Inferior parietal cortex (tissue), 1 donor: Measurements from ENCODE around the gene CCDC82.

Experiments used
- DNase-seq: peaks from one replicate; pipeline ENCODE4 v3.0.0-alpha.2; 2016; ENCODE audit errors: extremely low spot score

The CCDC82 gene

DNA sequence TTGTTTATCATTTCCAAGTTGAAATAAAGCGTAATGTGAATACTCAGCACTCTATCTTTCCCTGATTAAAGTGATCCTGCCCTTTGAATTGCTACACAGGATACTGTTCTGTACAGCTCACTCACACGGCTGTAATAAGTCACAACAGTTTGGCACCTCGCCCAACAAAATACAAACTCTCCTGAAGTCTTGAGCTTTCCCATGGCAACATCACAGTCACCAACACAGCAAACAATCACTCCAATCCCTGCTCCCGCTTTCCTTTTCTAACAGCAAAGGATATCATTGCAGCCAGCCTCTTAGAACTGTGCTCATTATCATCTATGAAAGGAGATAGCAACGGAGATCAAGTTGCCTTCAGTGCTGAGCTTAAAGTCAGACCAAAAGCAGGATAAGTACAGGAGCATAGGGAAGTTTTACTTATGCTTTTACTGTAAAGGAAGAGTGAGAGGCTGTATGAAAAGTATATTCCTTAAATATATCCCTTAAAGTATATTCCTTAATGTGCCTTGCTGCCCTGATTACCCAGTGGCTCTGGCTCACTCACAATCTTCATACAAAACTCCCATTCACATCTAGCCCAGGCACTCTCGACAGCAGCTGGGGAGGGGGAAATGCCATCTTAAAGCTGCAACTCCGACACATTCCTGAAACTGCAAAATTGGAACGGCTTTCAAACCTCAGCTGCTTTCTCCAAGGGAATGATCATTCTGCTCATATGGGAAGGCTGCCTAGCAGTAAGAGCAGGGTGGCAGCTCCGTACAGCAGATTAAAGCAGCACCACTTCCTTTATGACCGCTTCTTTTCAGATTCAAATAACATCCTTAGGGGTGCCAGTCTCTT lies 82.6 kb downstream of the CCDC82 start:
- DNase-seq: peak; percentile 44

DNA sequence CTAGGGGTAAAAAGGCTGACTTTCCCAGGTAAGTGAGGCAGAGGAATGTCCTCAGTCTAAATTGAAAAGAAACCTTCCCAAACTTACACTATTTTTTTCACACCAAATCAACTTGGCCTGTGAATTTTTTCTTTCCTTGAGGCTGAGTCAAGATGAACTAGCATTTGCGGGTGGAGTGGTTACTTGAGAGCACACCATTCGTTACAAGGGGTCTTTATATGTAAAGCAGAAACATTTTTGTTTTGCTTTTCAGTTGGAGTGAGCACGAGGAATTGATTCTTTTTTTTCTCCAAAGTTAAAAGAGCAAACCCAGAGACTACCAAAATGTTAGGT lies 83.1 kb downstream of the CCDC82 start:
- DNase-seq: no peak

DNA sequence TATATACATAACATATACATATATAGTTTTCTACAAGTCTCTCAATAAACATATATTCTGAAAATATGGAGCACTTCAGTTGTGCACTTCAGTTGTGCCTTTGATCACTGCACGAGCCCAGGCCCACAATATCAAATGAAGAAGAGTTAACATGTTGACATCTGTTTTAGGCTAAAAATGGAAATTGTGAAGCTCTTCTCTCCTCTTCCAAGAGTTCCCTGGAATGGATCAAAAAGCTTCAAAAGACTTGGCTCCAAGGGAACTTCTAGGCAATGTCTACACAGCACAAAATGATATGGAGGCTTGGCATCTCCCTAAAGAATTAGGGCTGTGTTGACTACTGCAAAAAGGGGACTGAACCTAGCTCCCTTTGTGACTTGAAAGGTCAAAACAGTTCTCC lies 83.6 kb downstream of the CCDC82 start:
- no peak for DNase-seq

GRCh38 chr11:96303980-96304379 lies 85.7 kb downstream of the CCDC82 start:
- DNase-seq: no peak

DNA sequence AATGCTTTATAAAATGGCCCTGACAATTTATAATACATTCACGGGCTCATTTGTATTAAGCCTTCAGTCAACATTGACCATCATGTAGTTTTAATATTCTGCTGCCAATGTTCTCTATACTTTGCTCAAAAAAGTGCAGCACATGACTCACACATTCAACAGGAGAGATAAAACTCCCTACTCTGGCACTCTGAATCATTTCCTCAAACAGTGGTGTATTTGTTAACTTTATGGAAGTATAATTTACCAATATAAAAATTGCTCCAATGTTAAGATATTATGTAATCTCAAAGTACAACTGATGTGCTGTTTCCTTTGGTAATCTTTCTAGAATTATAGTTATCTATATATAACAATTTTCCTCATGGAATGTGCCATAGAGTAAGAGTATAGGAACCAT lies 86.6 kb downstream of the CCDC82 start:
- DNase-seq: no peak
